AG20443 (cell line): ENCODE measurements around the gene ACRBP.

Experiments used
- DNase-seq: peaks from one replicate; pipeline ENCODE4 v3.0.0; 2012; ENCODE audit warnings: low spot score, mixed read lengths

The ACRBP gene

DNA sequence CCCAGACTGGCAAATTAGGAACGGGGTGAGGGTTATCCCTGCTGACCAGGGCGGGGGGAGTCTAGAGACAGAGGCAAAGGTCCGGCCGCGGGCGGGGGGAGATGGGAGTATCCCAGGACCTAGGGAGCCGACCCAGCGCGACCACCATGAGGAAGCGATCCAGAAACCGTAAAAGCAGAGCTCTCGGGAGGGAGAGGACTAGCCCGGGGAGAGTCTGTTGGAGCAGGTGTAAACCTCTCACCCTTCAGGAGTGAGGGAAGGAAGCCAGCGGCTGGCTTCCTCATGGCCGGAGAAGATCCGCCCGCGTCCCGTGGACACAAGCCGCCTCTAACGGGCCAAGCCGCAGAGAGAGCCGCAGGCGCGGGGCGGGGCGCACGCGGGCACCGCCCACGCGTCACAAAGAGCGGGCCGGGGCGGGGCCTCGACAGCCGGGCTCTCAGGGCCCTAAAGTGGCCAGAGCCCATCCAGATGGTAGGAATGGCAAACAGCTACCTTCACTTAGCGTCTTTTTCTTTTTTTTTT is at the start of gene ACRBP:
ACRBP (minus strand) TSS at position 350 of the 522 bp plus-strand sequence; CDS start at position 284, 66 bp downstream.
- DNase-seq = peak; percentile 91

DNA sequence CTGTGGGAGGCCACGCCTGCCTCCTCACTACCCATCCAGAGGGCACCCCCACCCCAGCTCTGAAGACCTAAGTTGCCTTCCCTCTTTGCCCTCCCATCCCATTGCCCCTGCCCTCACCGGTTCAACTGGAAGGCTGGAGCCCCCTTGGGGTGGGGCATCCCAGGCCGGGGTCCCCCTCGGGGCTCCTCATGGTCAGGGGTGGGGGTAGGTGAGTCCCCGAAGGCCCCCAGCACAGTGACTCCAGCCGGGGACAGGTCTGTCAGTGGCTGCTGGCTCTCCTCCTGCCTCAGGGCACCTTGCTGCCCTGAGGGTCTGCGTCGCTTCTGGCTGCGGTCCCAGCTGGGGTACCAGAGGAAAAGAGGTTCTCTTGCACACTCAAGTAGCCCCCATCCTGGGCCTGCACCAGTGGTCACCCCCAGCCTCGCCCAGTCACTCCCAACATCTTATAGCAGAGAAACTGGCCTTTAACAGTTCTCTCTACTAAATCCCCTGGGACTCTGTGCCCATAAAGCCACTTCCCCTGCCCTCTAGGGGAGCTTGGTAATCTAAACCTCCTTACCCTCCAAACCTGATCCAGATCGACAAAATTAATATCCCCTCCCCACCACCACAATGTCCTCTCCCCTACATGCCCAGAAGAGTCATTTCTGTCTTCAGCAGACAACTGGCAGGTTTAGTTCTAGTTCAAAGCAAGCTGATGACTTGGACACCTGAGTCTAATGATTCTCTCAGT is 48.2 kb upstream of the ACRBP start:
- no peak for DNase-seq

DNA sequence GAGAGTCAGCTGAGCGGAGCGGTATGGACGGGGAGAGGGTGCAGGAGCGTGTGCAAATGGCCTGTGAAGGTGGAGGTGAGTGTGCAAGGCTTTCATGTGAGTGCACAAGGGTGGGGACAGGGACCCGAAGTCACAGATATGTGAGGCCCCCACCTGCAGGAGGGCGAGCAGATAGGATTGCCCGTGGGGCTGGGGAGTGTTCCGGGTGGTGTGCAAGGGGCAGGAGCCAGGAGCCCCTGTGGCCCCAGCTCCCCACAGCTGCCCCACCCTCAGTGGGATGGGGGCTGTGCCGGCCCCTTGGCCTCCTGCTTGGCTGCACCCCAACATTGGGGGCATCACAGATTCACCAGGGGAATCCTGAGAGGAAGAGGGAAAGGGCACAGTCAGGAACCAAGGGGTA is 47.5 kb upstream of the ACRBP start:
- DNase-seq = no peak

DNA sequence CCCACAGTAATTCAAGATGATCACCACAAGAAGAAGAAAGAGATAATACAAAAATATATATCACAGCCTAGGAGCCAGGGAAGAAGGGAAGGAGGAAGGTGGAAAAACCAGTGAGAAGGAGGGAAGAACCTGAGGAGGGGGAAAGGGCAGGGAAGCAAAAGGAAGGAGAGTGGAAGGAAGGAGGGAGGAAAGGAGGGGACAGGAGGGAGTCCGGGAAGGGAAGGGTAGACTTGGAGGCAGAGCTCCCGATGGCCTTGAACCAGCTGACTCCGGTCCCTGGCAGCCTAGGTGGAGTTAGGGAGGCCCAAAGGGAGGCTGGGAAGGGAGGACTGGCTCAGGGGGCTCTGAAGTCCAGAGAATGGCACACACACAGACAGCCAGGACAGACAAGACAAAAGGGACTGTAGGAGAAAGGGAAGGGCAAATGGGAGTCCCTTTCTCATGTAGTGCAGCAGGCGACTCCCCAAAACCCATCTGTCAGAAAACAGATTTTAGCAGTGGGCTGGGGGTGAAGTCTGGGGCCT is 46.7 kb upstream of the ACRBP start:
- no peak for DNase-seq

DNA sequence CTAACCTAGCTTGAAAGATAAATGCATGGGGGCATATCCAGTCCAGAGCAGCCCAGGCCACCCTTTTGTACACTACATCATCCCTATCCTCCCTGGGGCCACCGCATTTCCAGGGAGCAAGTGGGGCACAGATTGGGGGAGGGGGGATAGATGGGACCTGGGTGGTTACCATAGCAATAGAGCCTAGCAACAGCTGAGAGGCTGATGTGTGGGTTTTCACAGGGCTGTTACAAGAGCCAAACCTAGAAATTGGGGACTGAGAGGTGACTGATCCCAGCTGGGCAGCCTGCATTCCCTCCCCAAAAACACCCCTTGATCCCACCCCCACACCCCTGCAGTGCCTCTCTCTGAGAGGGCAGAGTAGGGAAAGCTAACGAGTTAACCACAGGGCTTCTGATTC is 45.7 kb upstream of the ACRBP start:
- DNase-seq = no peak

DNA sequence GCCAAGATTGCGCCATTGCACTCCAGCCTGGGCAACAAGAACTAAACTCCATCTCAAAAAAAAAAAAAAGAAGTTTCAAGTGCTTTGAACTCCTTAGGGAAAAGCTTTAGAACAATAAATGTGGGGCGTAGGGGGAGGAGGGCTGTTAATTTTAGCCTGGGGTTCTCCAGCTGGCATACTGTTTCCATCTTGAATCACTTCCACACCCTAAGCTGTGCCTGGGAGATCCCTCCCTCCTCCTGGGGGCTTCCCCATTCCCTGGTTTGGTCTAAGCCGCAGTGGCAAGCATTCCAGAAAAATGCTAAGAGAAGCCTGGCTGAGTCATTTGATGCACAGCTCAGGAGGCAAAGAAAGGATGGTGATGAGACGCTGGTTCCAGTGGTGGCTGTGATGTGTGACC is 44.2 kb upstream of the ACRBP start:
- no peak for DNase-seq

DNA sequence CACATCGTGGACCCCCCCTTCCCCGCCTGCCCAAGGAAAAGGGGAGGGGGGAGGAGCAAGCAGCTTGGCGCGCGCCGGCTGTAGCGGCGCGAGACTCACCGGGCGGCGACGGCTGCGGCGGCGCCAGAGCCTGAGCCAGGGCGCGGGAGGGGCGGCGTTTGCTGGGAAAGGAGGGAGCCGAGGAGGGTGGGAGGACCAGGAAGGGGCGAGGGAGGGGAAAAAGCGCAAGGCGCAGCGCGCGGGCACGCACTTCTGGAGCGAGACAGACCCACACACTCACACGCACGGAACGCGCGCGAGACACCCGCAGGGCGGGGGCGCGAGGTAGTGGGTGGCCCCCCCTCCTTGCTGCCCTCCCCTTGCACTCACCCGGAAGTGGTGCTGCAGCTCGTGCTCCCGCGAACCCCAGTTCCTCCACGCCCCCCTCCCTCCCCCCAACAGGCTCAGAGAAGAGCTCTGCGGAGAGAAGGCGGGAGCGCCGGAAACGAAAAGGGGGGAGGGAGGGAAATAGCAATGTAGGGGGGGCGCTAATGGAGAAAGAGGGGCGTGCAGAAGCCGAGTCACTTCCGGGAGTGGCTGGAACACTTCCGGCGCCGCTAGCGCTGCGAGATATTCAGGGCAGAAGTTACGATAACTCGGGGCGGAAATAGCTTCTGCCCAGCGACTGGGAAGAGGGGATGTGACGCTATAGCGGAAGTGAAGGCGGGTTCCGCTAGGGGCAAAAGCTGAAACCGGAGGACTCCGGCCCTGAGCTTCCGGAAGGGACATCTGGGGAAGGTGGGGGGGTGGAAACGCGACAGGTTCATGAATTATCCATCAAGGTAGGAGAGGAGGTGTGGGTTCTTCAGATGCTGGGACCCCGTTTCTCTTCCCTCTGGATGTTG is 42.0 kb upstream of the ACRBP start, which contains the start of gene ZNF384:
ZNF384 (minus strand) TSS at position 377 of the 884 bp plus-strand sequence. CDS start 9,855 bp downstream, outside the sequence.
- DNase-seq = peak; percentile 97

DNA sequence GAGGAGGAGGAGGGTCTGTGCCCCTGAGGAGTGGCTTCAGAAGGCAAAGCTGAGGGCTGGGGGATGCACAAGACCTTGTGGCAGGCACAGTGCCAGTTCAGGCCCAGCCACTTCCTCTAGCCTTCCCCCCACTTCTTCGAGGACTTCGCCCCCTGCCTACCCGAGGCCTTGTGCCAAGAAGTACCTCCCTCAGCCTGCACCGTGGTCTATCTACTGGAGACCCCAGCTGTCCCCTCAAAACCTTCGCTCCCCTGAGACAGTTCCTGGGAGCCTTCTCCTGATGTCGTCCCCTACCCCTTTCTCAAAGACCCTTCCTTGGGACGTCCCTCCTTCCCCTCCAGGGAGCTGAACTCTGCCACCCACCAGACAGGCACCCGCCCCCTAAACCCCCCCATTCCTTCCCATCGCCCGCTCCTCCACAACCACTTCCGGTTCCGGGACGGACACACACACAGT is 41.3 kb upstream of the ACRBP start:
- DNase-seq = no peak

DNA sequence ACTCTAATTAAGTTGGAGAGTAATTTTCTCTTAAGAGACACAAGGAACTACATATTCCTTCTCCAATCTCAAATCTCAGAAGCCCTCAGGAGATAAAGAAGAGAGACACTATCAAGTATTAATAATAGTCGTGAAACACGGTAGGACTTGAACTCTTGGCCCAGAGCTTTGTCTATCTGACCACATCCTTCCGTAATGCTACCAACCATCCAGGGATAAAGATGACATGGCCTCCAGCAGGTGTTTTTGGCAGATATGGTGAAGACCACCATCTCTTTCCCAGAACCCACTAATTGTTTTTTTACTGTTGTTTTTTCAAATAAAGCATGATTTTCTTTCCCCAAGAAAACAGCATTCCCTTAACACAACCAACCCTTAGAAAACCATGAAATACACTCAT is 38.6 kb upstream of the ACRBP start:
- DNase-seq = no peak

DNA sequence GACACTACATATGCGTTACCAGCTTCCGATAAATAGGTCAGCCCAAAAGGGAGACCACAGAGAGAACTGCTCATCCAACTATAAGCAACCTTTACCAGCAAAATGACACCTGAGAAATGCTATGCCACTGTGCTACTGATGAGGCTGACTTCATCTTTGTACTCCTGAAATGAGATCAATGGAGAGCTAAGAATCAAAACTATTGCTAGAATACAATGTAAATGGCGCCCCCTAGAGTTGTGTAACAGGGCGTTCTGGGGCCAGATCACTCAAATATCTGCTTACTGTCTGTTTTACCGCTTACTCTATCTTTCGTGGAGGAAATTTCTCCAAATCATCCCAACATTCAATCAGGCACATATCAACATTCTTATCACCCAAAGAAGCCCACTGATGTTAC is 37.4 kb upstream of the ACRBP start:
- no peak for DNase-seq

DNA sequence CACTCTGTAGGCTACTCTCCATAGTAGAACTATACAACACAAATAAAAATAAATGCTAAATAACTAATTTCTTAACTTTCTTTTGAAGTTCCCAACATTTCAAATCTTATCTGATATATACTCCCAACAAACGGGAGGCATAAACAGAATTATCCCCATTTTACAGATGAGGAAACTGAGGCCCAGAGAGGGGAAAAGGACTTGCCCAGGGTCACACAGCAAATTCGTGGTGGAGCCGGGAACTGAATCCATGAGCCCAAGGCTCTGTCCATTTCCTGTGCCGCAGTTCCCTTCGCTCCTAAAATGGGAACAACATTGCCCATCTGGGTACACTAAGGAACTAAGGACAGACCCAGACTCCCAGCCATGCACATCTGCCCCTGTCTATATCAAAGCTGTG is 29.7 kb upstream of the ACRBP start:
- DNase-seq = no peak

DNA sequence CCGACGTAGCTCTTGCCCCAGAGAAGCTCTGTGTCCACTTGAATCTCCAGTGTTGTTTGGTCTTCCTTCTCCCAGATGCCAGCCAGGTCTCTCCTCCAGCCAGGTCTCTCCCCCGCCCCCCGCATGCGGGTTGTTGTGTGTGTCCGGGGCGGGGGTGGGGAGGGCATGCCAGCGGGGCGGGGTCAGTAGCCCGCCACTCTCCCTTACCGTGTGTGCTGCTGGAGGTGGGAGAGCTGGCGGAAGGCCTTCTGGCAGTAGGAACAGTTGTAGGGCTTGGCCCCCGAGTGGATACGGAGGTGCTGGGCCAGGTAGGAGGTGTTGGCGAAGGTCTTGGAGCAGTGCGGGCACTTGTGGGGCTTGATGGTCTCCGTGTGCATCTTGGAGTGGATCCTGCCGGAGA is 24.9 kb upstream of the ACRBP start:
- no peak for DNase-seq

DNA sequence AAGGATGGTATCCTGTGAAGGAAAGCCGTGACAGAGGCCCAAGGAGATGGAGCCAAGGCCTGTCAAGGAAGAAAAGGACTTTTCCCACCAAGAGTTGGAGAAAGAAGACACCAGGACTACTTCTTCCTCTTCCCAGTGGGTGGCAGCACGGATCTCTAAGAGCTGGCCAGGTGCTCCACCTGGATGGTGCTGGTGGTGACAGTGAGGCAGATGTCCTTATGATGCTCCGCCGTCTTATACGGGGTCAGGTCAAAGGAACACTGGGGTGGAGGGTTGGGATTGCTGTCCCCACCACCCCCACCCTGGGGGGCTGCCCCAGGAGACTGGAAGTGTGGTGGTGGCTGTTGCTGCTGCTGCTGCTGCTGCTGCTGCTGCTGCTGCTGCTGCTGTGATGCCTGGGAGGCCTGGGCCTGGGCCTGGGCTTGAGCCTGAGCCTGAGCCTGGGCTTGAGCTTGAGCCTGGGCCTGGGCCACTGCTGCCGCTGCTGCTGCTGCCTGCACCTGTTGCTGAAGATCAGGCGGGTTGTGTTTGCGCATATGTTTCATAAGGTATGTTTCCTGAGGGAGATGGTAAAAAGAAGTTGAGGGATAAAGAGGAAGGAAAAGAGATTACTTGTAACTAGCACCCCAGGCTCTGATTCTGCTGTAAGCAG is 20.5 kb upstream of the ACRBP start:
- no peak for DNase-seq

DNA sequence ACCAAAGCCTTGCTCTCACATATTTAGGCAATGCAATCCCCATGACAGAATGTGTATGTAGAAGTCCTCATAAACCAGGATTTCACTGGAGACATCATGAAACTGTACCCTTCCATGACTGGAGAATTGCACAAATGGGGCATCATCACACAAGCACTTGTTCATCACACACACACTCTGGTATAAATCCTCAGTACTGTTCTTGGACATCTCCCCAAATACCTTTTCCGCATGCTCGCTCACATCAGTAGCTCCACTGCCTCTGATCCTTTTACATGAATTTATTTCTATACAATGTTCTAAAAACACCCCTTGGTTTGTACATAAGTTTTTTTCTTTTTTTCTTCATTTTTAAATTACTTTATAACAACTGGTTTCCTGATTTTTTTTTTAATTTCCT is 19.0 kb upstream of the ACRBP start:
- DNase-seq = no peak

DNA sequence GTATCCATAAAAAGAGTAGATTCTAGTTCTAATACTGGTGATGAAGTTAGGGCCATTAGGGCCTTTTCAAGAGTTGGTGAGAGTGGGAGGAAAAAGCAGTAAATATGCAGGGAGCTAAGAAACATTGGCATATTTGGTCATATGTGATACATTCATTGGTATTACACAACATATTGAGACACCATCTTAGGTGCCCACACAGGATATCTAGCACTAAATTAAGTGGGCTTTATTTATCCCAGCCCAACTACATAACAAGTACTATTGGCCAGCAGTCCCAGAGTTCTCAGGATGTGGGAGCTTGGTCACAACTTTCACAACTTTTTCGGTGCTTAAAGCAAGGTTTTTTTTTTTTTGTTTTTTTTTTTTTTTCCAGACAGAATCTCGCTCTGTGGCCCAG is 17.7 kb upstream of the ACRBP start:
- DNase-seq = no peak

DNA sequence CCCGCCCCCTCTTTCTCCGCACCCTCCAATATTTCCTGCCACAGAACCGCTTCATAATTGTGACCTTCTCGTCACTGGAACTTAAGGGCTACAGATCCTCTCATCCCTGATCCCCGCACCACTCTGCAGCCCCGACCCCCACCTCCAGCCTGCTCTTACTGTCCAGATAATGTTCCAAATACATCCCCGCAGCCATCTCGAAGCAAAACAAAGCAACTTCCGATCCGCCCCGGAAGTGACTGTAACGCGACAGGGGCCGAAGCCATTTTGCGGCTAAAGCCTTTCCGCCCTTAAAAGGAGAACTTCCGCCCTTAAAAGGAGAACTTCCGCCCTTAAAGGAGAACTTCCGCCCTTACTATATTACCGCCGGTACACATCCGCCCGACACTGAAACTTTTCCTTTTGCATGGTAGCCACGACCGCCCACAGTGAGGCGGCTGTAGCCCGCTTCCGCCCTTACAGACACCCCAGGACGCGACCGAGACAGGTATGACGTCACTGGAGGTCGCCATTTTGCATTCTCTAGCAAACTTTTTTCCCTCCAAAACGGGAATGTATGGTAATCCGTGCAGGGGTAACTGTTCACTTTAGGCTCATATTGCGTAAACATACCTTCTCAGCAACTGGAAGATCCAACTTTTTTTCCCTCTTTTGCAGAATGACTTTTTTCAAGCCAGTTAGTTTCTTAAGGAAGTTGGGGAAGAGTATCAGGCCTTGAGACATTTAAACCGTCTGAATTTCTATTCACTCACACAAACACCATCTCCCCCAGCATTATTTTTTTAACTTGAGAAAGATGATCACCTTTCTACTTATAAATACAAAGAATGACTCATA is 15.9 kb upstream of the ACRBP start, which contains the start of gene ING4:
ING4 (minus strand) TSS at position 214 of the 837 bp plus-strand sequence; CDS start at position 196, 18 bp downstream.
- DNase-seq = peak; percentile 99

DNA sequence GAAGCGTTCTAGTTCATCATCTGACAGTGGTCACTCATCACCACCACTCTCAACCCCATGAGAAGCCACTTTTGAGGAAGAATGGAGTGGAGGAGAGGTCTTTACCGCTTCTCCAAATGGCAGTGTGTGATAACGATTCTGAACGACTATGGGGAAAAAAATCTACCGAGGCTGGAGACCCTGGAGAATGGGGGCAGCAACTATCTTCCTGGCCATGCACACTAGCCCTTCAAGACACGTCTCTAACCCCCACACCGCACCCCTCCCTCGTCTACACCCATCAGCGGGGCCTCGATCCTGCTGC is 15.3 kb upstream of the ACRBP start:
- peak; percentile 70 for DNase-seq

DNA sequence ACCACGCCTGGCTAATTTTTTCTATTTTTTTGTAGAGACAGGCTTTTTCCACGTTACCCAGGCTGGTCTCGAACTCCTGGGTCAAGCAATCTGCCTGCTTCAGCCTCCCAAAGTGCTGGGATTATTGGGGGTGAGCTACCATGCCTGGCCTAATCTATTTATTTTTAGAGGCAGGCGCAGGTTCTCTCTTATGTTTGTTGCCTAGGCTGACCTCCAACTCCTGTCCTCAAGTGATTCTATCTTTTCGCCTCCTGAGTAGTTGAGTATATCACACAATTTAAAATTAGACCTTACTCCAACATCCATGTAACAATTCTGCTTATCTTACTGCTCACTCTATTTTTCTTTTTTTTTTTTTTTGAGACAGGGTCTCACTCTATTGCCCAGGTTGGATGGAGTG is 6.8 kb upstream of the ACRBP start:
- DNase-seq = no peak

DNA sequence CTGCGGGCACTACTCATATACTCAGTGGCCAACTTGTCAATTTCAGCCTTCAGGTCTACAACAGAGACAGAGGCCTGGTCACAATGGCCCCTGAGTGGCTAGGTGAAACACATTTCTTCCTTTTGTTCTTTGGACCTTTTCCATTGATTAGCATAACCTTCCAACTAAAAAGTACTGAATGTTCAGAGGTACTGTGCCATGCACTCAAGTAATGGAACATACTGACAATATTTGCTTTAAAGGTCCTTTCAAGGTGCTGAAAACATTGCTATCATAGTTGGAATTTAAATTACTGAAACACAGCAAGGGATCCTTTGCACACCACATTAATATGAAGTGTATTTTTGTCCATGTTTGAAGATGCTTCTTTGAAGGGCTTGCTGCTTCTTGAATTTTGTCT is 6.1 kb upstream of the ACRBP start:
- no peak for DNase-seq

DNA sequence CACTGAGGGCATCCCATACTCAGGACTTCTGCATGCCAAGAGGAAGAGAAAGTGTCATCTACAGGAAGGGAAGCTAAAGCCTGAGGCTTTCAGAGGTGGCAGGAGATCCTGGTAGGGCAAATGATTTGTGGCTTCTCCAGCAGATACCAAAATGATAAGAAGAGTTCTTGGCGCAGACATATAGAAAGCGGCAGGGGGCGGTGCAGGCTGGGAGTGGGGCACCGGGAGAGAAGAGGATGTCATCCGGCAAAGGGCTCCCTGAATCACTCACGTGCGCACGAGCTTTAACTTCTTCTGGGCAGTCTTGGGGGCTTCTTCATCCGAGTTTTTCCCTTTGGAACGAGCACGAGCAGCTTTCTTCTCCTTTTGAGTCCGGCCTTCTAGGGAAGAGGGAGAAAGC is 5.2 kb upstream of the ACRBP start:
- no peak for DNase-seq

DNA sequence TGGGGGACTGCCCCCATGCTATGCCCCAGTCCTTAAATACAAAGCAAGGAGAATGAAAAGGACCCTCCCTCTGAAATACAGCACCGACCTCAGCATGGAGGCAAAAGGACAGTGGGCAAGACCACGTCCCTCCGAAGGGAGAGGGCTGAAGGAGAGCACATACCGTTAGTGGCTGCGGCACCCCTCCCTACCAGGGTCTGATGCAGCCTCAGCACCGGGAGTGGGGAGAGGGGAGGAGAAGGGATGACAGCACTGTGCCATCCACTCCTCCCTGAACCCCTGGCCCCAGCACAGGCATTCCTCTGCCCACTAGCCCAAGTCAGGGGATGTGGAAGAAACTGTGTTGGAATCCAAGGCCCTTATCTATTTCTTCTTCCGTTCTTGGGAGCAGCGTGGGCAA is 3.6 kb upstream of the ACRBP start:
- no peak for DNase-seq
